Loucy (cell line): ENCODE measurements around the gene SGK2.

ENCODE experiments used
- H2AFZ ChIP-seq: fragments of 200-600 bp; sonication (generic); 2 replicates; pipeline ENCODE4 v1.6.0; 2016; ENCODE audit warnings: antibody characterized with exemption, mild to moderate bottlenecking, low read length, moderate library complexity
- H3F3A ChIP-seq: fragments of 200-600 bp; 2 replicates; pipeline ENCODE4 v1.6.0; 2016; ENCODE audit warnings: antibody characterized with exemption, low read depth, mild to moderate bottlenecking
- H3K27me3 ChIP-seq: fragments of 200-600 bp; sonication (generic); 2 replicates; pipeline ENCODE4 v1.6.1; 2014; ENCODE audit warnings: low read length, mild to moderate bottlenecking; ENCODE audit not compliant: insufficient read depth, poor library complexity, severe bottlenecking
- H3K36me3 ChIP-seq: fragments of 200-600 bp; sonication (generic); 2 replicates; pipeline ENCODE4 v1.6.1; 2016; ENCODE audit warnings: low read length; ENCODE audit not compliant: insufficient read depth
- H3K4me1 ChIP-seq: fragments of 200-600 bp; sonication (generic); 2 replicates; pipeline ENCODE4 v1.5.1; 2014; ENCODE audit warnings: low read length, mild to moderate bottlenecking; ENCODE audit not compliant: insufficient read depth, poor library complexity, severe bottlenecking
- H3K4me2 ChIP-seq: fragments of 200-600 bp; sonication (generic); 2 replicates; pipeline ENCODE4 v1.6.0; 2014; ENCODE audit warnings: antibody characterized with exemption, low read length, low read depth, mild to moderate bottlenecking; ENCODE audit not compliant: poor library complexity, severe bottlenecking
- H3K4me3 ChIP-seq: fragments of 200-600 bp; sonication (generic); 2 replicates; pipeline ENCODE4 v1.5.1; 2014; ENCODE audit warnings: low read length, mild to moderate bottlenecking, mixed read lengths; ENCODE audit not compliant: poor library complexity, severe bottlenecking
- H3K79me2 ChIP-seq: fragments of 200-600 bp; sonication (generic); 2 replicates; pipeline ENCODE4 v1.6.1; 2014; ENCODE audit warnings: low read length; ENCODE audit not compliant: insufficient read depth
- H3K9ac ChIP-seq: fragments of 200-600 bp; sonication (generic); 2 replicates; pipeline ENCODE4 v1.6.0; 2014; ENCODE audit warnings: mild to moderate bottlenecking, low read depth, low read length, moderate library complexity; ENCODE audit not compliant: poor library complexity, severe bottlenecking
- H3K9me2 ChIP-seq: fragments of 200-600 bp; sonication (generic); replicated peaks from 2 replicates; pipeline ENCODE4 v1.6.1; 2016; ENCODE audit warnings: low read depth, low read length, mixed read lengths
- H3K9me3 ChIP-seq: fragments of 200-600 bp; sonication (generic); 2 replicates; pipeline ENCODE4 v1.6.1; 2014; ENCODE audit warnings: mild to moderate bottlenecking, antibody characterized with exemption, low read length, low read depth; ENCODE audit not compliant: insufficient read depth
- H4K20me1 ChIP-seq: fragments of 200-600 bp; sonication (generic); 2 replicates; pipeline ENCODE4 v1.6.0; 2014; ENCODE audit warnings: antibody characterized with exemption, low read length, mild to moderate bottlenecking; ENCODE audit not compliant: insufficient read depth, poor library complexity, severe bottlenecking
- CTCF ChIP-seq: fragments of 200-600 bp; sonication (generic); conservative IDR thresholded peaks from 2 replicates; pipeline ENCODE4 v1.5.1; 2014; ENCODE audit warnings: mild to moderate bottlenecking, antibody characterized with exemption, low read length
- EZH2phosphoT487 ChIP-seq: fragments of 200-600 bp; IDR thresholded peaks from 2 replicates; pipeline ENCODE4 v1.6.1; 2018; ENCODE audit warnings: antibody characterized with exemption, mild to moderate bottlenecking, moderate library complexity, borderline replicate concordance

The SGK2 gene

GRCh38 chr20:43564455-43564854 lies 5.6 kb downstream of the SGK2 start:
- Histone ChIP-seq H3K9me2 (no peaks in the 10 kb centered on the region), H3K79me2 (no peaks in the 10 kb centered on the region), H3K9me3 (no peaks in the 10 kb centered on the region), H2AFZ (no peak overlapping the region), H3K4me3 (no peak overlapping the region), H3K27me3 (no peaks in the 10 kb centered on the region), H3K36me3 (no peaks in the 10 kb centered on the region), H4K20me1 (no peaks in the 10 kb centered on the region), H3K4me2 (no peak overlapping the region), H3K9ac (no peak overlapping the region), H3F3A (no peaks in the 10 kb centered on the region), H3K4me1 (no peaks in the 10 kb centered on the region)
- TF ChIP-seq EZH2phosphoT487 (no peak), CTCF (no peak)

- H3K4me1 ChIP-seq, result no peaks in the 10 kb centered on the region
- no peak overlapping the region for H3K9ac ChIP-seq
- no peaks in the 10 kb centered on the region for H3K36me3 ChIP-seq
- H3K9me3 ChIP-seq, result no peaks in the 10 kb centered on the region
- no peaks in the 10 kb centered on the region for H3K9me2 ChIP-seq
- no peaks in the 10 kb centered on the region for H3F3A ChIP-seq
- no peak overlapping the region for H3K4me3 ChIP-seq
- H2AFZ ChIP-seq, result no peak overlapping the region
- H3K79me2 ChIP-seq, result no peaks in the 10 kb centered on the region
- no peaks in the 10 kb centered on the region for H3K27me3 ChIP-seq
- no peaks in the 10 kb centered on the region for H4K20me1 ChIP-seq
- no peak overlapping the region for H3K4me2 ChIP-seq
- TF ChIP-seq EZH2phosphoT487 (no peak), CTCF (no peak)
Observed at GRCh38 chr20:43564993-43565757, 6.3 kb downstream of the SGK2 start.

GRCh38 chr20:43565758-43566104 lies 6.9 kb downstream of the SGK2 start:
- Histone ChIP-seq H4K20me1 (no peaks in the 10 kb centered on the region), H2AFZ (no peak overlapping the region), H3K79me2 (no peaks in the 10 kb centered on the region), H3K4me1 (no peaks in the 10 kb centered on the region), H3K36me3 (no peaks in the 10 kb centered on the region), H3F3A (no peaks in the 10 kb centered on the region), H3K9ac (no peak overlapping the region), H3K4me2 (no peak overlapping the region), H3K4me3 (no peak overlapping the region), H3K27me3 (no peaks in the 10 kb centered on the region), H3K9me2 (no peaks in the 10 kb centered on the region), H3K9me3 (no peaks in the 10 kb centered on the region)
- TF ChIP-seq CTCF, result no peak
- no peak for TF ChIP-seq EZH2phosphoT487
